GM12874 (cell line): Measurements from ENCODE around the gene NCOA7.

Source experiments
- TF ChIP-seq, protein P1 (sequence below): IDR thresholded peaks from 2 replicates; pipeline ENCODE4 v1.5.1; 2011; ENCODE audit warnings: low read depth, mild to moderate bottlenecking, control low read depth, low read length, moderate library complexity; ENCODE audit not compliant: insufficient read depth

The NCOA7 gene

DNA sequence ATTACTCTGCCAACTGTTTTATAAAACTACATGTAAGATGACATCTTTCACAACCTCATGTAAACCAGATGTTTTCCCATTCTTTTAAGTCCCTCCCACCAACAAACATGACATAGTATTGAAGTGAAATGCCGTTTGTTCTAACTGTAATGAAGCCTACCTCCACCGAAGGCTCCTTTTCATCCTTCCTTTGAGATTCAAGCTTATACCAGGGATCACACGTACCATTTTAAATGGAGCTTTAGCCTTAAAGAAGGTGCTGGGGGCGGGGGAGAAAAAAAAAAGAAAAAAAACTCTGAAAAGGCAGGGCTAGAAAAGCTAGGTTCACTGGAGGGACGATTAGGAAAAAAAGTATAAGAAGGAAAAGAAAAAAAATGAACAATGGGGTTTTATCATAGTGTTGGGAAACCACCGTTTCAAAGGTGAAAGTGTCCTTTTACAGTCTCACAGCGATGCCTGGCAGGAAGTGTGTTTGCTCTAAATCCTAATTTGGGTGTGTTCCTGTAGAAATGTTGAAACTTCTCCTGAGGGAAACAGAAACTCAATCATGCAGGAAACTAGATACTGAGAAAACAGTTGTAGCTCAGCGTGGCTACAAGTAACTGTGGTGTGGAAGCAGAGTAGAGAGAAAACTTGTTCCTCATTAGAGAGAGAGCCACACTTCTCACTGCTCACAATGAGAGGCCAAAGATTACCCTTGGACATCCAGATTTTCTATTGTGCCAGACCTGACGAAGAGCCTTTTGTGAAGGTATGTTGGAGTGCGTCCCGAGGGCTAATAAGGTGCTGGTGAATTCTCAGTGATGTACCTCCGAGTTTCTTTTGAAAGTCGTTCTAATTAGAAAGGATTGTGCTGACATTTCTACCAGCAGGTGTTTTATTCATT lies 128.2 kb downstream of the NCOA7 start:
- TF ChIP-seq, protein P1, sequence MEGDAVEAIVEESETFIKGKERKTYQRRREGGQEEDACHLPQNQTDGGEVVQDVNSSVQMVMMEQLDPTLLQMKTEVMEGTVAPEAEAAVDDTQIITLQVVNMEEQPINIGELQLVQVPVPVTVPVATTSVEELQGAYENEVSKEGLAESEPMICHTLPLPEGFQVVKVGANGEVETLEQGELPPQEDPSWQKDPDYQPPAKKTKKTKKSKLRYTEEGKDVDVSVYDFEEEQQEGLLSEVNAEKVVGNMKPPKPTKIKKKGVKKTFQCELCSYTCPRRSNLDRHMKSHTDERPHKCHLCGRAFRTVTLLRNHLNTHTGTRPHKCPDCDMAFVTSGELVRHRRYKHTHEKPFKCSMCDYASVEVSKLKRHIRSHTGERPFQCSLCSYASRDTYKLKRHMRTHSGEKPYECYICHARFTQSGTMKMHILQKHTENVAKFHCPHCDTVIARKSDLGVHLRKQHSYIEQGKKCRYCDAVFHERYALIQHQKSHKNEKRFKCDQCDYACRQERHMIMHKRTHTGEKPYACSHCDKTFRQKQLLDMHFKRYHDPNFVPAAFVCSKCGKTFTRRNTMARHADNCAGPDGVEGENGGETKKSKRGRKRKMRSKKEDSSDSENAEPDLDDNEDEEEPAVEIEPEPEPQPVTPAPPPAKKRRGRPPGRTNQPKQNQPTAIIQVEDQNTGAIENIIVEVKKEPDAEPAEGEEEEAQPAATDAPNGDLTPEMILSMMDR, result no peak

DNA sequence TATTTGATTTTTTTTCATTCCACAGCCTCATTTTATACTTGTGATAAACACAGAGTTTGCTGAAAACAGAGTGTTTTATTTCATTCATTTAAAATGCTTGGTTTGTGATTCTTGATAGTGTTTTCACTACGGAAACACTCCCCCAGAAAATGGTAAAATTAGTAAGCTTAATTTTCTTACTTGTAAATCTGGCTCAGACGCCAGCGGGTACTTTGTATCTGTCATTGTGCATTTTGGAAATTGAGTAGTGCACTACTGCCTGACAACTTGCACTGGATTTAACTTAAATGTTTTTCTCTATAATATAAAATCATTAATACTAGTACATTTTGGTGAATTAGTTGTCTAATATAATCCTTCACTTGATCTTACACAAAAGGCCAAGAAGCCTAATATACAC lies 128.9 kb downstream of the NCOA7 start:
- TF ChIP-seq, protein P1, result no peak

DNA sequence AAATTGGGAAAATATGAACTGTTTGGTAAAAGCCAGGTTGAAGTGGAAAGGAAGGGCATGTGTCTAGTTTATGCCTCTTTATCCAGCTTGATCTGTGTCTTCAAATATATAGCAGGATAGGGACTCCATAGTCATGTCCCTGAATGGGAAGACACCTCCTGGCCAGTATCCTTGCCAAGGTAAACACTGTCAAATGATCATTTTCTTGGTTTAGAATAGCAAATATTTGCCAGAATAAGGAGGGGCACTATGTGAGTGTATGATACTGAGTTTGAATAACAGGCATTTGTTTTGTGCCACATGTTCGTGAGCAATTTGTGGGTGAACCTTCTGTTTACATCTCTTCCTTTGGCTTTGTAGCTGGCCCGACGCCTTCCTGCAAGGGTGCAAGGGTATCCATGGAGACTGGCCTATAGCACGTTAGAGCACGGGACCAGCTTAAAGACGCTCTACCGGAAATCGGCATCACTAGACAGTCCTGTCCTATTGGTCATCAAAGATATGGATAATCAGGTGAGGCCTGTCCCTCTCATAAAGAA lies 131.6 kb downstream of the NCOA7 start:
- TF ChIP-seq, protein P1, result no peak

DNA sequence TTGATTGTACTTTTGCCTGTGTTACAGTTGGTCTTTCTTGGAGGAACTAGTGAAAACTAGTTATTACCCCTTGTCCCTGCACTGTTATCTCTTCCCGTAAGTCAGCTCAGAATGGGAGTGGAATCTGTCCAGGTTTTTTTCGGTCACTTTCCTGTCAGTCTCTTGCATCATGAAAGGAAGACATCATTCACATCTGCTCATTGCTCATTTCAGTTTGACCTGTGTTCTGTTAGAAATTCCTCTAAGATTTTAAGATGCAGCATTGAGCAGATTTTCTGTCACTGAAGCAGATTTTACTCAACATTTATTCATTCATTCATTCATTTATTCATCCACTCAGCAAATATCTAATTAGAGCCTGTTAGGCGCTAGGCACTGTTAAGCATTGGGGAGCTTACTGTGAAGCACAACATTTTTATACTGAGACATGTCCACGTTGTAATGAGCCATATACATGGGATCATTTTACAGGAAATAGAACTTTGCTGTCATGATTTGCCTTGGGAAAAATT lies 132.7 kb downstream of the NCOA7 start:
- TF ChIP-seq, protein P1, result no peak

DNA sequence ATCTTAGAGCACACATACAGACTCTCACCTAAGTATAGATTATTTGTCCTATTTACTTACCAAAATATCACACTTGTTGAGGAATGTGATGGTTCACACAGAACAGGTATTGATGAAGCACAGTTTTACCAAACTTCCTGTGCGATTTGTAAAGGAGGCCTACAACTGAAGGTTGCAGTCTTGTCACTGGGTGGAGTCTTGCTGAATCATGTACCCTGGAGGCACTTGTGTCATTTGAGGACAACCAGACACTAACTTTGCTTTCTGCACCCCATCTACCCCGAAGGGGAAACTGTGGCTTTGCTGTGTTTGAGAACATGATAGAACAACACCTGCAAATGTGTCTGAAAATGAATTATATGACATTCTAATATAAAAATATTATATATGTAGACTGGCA lies 133.4 kb downstream of the NCOA7 start:
- TF ChIP-seq, protein P1, result no peak

DNA sequence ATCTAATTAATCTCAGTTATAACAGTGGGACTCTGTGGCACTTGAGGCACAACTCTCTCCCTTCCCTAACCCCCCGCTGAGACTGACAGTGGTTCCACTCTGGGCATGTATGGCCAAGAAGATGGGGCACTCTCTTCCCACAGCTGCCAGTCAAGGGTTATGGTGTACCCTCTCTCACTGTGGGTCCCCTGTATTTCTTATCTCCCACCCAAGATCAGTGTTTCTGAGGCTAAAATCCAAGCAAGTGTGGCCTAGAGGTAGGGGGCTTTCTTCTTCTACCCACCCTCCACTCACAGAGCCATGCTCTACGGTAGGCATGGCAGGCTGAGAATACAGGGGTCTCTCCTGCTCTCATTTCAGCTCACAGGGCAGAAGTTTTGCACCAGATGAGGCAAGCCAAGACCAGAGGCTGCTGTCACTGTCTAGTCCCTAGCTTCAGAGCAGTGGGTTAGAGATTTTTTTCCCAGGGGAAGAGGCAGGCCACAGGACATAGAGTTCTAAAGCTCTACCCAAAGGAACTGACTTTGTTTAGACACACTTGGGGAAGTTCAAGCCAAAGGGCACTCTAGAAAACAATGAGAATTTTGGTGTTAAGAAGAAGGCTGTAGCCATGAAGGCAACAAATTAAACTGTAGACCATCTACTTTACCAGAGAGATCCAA lies 134.1 kb downstream of the NCOA7 start:
- TF ChIP-seq, protein P1, result no peak

DNA sequence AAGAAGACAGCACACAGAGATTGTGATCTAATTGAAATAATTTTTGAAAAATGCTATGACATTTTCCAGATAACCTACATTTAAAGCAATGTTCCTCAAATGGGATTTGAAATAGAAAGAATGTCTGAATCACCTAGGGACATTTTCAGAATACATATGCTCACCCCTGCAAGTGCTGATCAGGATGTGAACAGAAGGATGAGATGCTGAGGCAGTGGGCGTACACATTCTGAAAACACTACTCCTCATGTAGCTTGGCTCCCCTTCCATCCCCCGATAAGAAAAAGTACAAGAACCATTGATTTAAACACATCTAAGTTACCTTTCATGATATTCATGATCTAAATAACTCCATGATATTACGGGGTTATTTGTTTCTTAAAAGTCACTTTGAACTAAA lies 136.0 kb downstream of the NCOA7 start:
- TF ChIP-seq, protein P1, result no peak
